Adrenal gland (tissue), 12 donors: Measurements from ENCODE around the gene TNKS2. TPM values are rescaled to one million over a fixed set of nuclear protein-coding genes. Genes with fewer than 3 reads are reported as not detected.

ENCODE experiments used
- DNase-seq, 7 donors: peaks; one replicate each; pipeline ENCODE4 v3.0.0-alpha.2; 2019 to 2020
- H3K27ac ChIP-seq, 5 donors: fragments of 200-600 bp; sonication (generic) in 4 of 5; 1 replicate in 3 of 5; 2 replicates in 2 of 5; pipeline versions ENCODE4 v1.5.1 to v1.8.0; 2016 to 2020; ENCODE audit warnings: mild to moderate bottlenecking in 1 of 5
- H3K27me3 ChIP-seq: fragments of 200-600 bp; 2 replicates; pipeline ENCODE4 v1.8.0; 2021
- H3K36me3 ChIP-seq, 2 donors: fragments of 200-600 bp; replicated peaks in 1 of 2; 1 replicate in 1 of 2; 2 replicates in 1 of 2; pipeline versions ENCODE4 v1.5.1 to v1.8.0; 2018 to 2022
- H3K4me1 ChIP-seq, 2 donors: fragments of 200-600 bp; replicated peaks in 1 of 2; 1 replicate in 1 of 2; 2 replicates in 1 of 2; pipeline versions ENCODE4 v1.5.1 to v1.8.0; 2018 to 2021
- H3K4me3 ChIP-seq, 4 donors: fragments of 200-600 bp; sonication (generic) in 3 of 4; one replicate each; pipeline ENCODE4 v1.5.1; 2016 to 2018
- H3K9me3 ChIP-seq, 3 donors: fragments of 200-600 bp; sonication (generic) in 1 of 3; replicated peaks in 1 of 3; 1 replicate in 2 of 3; 2 replicates in 1 of 3; pipeline versions ENCODE4 v1.5.1 to v1.8.0; 2016 to 2021
- CTCF ChIP-seq, 6 experiments: fragments of 450-650 bp in 4 of 6; fragments of 200-600 bp in 2 of 6; sonication (generic) in 1 of 6; IDR thresholded peaks; 1 replicate in 5 of 6; 2 replicates in 1 of 6; pipeline versions ENCODE4 v1.5.1 to v1.8.0; 2016 to 2021; ENCODE audit warnings: antibody characterized with exemption in 6 of 6, mild to moderate bottlenecking in 2 of 6, moderate library complexity in 1 of 6
- POLR2A ChIP-seq, 2 donors: fragments of 450-650 bp; IDR thresholded peaks; one replicate each; pipeline ENCODE4 v1.6.1; 2017; ENCODE audit warnings: antibody characterized with exemption in 2 of 2, mild to moderate bottlenecking in 2 of 2, moderate library complexity in 1 of 2
- WGBS, 4 donors: extraction: QIAGEN DNeasy Blood & Tissue Kit in 2 of 4; methylation state at CpG; one replicate each; pipeline versions ENCODE4 v1.1.5 to v1.1.7; 2013 to 2017; 5-methylcytosine and 5-hydroxymethylcytosine counted together
- intact Hi-C, 2 donors: fragments of 100-400 bp; cut with DNase I; formaldehyde crosslinking; loops; one replicate each; pipeline versions ENCODE4 v1.14.1 to v1.15.0; 2022 to 2023
- polyA plus RNA-seq, 3 donors: library from polyadenylated mRNA; stranded (reverse); fragments of 200-250 nt in 2 of 3; fragments of 350-450 nt in 1 of 3; fragmentation: Illumina TruSeq in 1 of 3; extraction: RNeasy Lipid Tissue Mini Kit (QIAGEN cat#74804) in 1 of 3; gene quantifications; one replicate each; pipeline ENCODE4 v1.2.3, GENCODE V29; 2013 to 2014
- total RNA-seq, 9 donors: library from RNA; depleted of rRNA in 4 of 9; stranded (reverse); fragments of >200 nt in 4 of 9; fragments of 120-200 nt in 1 of 9; fragmentation: NEBNext Ultra II Directional in 1 of 9; extraction: Animal tissue kit (Norgen Biotek cat#: 25700) in 1 of 9; gene quantifications; one replicate each; pipeline versions ENCODE4 v1.1.0 to v1.2.4, GENCODE V29; 2013 to 2023
- donor health status: healthy with polysubstance abuse.
- donor health status: Bipolar disorder and iron deficiency.
- donor health status: DM: yes; HTN: yes; CAD: no.
- donor health status: DM: no; HTN: no; CAD: no.
- donor health status: DM: no; HTN: no; CAD: no.
- donor health status: DM: yes; HTN: yes; CAD: no.

The TNKS2 gene
- total and polyA plus RNA-seq, 12 donors = 7.9 to 53.3 (median 33.2) TPM

GRCh38 chr10:91875156-91875555 is 76.9 kb downstream of the TNKS2 start:
- no peak overlapping the region for H3K27ac ChIP-seq
- H3K36me3 ChIP-seq = no peaks in the 10 kb centered on the region
- 79 to 100% (median 92%) methylated on average over 2 of the region's 2 CpGs for WGBS, 4 donors
- no peak for TF ChIP-seq POLR2A (IDR thresholded peaks at IDR 0.05)
- no peak for TF ChIP-seq CTCF (IDR thresholded peaks at IDR 0.05)
- no peaks in the 10 kb centered on the region for H3K27me3 ChIP-seq
- no peaks in the 10 kb centered on the region for H3K9me3 ChIP-seq
- DNase-seq = no peak
- intact Hi-C loops = no loop called here
- no peaks in the 10 kb centered on the region for H3K4me1 ChIP-seq
- H3K4me3 ChIP-seq = no peak overlapping the region

GRCh38 chr10:91875779-91876178 is 77.6 kb downstream of the TNKS2 start:
- Histone ChIP-seq H3K9me3 (no peaks in the 10 kb centered on the region), H3K27me3 (no peaks in the 10 kb centered on the region), H3K4me1 (no peaks in the 10 kb centered on the region), H3K36me3 (no peaks in the 10 kb centered on the region), H3K4me3 (no peak overlapping the region), H3K27ac (no peak overlapping the region)
- 73 to 92% (median 80%) methylated on average over 1 of the region's 1 CpG for WGBS, 4 donors
- no peak for TF ChIP-seq POLR2A (IDR thresholded peaks at IDR 0.05)
- DNase-seq = no peak
- intact Hi-C loops = no loop called here

- H3K9me3 ChIP-seq = no peaks in the 10 kb centered on the region
- H3K36me3 ChIP-seq = no peaks in the 10 kb centered on the region
- H3K4me3 ChIP-seq = no peak overlapping the region
- H3K27me3 ChIP-seq = no peaks in the 10 kb centered on the region
- no peak overlapping the region for H3K27ac ChIP-seq
- no peaks in the 10 kb centered on the region for H3K4me1 ChIP-seq
- 56 to 65% (median 62%) methylated on average over 6 to 7 of the region's 7 CpGs for WGBS, 4 donors
- TF ChIP-seq CTCF (IDR thresholded peaks at IDR 0.05) (no peak), POLR2A (IDR thresholded peaks at IDR 0.05) (no peak)
- DNase-seq = no peak
- intact Hi-C loops = no loop called here
Observed at GRCh38 chr10:91879515-91880170, 81.4 kb downstream of the TNKS2 start.

GRCh38 chr10:91880310-91880709 is 82.1 kb downstream of the TNKS2 start:
- DNase-seq = no peak
- intact Hi-C loops = no loop called here
- H3K4me3 ChIP-seq = no peak overlapping the region
- WGBS, 4 donors = 44 to 62% (median 48%) methylated on average over 3 of the region's 3 CpGs
- no peaks in the 10 kb centered on the region for H3K4me1 ChIP-seq
- no peak overlapping the region for H3K27ac ChIP-seq
- H3K27me3 ChIP-seq = no peaks in the 10 kb centered on the region
- TF ChIP-seq CTCF (IDR thresholded peaks at IDR 0.05) (no peak), POLR2A (IDR thresholded peaks at IDR 0.05) (no peak)
- no peaks in the 10 kb centered on the region for H3K9me3 ChIP-seq
- no peaks in the 10 kb centered on the region for H3K36me3 ChIP-seq
